HG02610 (cell line): Measurements from ENCODE around the gene EZH1.
A peak's percentile ranks its signal among the peaks of the same experiment; 100 is the strongest.

Experiments used
- ATAC-seq: cut with Tn5 transposase; IDR thresholded peaks from one replicate; pipeline ENCODE4 v1.9.1; 2021; ENCODE audit warnings: mild to moderate bottlenecking, moderate library complexity; ENCODE audit not compliant: unreplicated experiment

EZH1 gene

DNA sequence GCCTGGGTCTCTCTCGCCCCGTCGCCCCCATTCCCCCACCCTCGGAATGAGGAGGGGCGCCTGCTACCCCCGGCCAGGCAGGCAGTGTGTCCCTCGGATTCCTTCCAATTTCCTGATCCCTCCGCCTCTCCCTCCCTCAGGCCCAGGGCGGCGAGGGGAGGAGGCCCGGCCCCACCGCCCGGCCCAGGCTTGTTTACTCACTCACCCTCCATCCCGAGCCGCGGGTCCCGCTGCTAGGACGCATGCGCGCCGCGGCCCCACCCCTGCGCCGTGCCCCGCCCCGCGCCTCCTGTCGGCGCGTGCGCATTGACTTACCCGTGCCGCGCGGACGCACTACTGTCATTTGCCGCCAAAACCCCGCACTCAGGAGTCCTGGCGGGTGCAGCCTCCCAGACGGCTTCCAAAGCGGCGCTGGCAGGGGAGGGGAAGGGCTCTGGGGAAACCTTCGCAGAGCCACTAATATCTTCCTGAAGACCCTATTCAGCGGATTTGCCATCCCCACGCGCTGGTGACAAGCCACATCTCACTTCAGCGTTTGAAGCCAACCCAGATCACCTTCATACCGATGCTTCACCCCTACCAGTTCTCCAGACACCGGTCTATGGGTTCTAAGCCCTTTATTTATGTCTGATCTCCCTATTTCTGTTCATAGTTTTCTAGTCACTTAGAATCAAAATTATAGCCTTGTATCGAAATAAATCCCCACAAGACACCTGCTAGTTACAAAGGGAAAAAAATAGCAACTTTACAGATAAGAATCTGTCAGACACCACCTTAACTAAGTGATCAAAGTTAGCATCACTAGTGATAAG lies at the start of gene EZH1:
EZH1 (minus strand) TSS at position 235 of the 812 bp plus-strand sequence. CDS start 16,099 bp downstream, outside the sequence.
- peak; percentile 83 for ATAC-seq

GRCh38 chr17:42792545-42792944 lies 47.7 kb upstream of the EZH1 start:
- no peak for ATAC-seq

DNA sequence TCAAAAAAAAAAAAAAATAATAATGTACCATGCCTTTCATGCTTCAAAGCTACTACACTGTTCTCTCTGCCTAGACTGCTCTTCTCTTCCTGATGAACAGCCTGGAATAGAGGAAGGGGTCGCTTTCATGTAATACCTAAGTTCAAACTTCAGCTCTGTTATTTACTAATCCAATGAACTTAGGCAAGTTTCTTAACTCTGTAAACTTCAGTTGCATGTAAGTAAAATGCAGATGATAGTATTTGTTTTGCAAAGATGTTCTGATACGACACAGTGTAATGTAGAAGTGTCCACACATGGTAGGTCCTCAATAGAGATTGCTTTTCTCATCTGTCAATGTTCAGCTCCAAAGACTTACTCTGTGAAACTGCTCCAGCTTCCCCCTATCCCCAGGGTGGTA lies 47.1 kb upstream of the EZH1 start:
- no peak for ATAC-seq

DNA sequence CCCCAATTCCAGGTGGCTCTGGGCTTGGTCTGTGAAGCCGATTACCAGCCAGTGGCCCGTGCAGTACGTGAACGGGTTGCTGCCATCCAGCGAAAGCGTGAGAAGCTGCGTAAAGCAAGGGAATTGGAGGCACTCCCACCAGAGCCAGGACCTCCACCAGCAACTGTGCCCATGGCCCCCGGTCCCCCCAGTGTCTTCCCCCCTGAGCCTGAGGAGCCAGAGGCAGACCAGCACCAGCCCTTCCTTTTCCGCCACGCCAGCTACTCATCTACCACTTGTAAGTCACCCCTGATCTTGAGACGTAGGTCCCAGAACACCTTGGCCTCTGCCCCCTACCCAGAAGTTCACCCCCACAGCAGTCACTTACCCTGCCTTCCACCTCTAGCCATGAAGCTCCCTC lies 42.4 kb upstream of the EZH1 start:
- ATAC-seq: no peak

DNA sequence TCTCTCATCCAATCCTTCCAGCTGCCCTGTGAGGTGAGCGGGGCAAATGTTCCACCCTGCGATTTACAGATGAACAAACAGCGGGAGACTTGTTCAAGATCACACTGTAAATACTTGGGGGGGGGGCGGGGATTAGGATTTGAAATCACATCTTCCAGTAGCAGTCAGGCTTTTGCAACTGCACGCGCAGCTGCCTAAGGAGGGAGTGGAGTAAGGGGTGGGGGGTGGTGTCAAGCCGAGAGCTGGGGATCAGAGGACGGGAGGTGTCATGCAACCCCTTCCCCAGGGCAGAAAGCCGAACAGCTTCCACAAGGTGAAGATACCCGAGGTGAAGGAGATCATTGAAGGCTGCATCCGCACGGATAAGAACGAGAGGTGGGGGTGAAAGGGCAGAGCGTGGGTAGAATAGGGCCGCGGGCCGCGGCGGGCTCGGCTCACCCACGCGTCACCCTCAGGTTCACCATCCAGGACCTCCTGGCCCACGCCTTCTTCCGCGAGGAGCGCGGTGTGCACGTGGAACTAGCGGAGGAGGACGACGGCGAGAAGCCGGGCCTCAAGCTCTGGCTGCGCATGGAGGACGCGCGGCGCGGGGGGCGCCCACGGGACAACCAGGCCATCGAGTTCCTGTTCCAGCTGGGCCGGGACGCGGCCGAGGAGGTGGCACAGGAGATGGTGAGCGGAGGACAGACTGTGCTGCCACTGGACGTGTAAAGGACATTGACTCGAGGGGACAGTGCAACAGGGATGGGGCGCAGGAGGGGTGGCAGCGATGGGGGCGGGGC lies 40.2 kb upstream of the EZH1 start:
- ATAC-seq: no peak

DNA sequence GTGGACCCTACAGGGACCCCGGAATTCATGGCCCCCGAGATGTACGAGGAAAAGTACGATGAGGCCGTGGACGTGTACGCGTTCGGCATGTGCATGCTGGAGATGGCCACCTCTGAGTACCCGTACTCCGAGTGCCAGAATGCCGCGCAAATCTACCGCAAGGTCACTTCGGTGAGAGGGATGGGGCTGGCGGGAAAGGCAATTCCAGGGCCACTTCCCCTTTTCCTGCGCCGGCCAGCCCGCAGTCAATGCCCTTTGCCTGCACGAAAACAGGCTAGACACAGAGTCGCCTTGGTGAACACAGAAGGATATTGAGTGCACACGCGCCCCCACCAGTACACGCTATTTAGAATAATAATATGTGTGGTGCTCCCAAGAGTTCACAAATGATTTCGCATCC lies 39.6 kb upstream of the EZH1 start:
- ATAC-seq: no peak

GRCh38 chr17:42783791-42784138 lies 38.9 kb upstream of the EZH1 start:
- no peak for ATAC-seq

- ATAC-seq: no peak
These were observed 38.4 kb upstream of the EZH1 start for GRCh38 chr17:42783062-42783790.

DNA sequence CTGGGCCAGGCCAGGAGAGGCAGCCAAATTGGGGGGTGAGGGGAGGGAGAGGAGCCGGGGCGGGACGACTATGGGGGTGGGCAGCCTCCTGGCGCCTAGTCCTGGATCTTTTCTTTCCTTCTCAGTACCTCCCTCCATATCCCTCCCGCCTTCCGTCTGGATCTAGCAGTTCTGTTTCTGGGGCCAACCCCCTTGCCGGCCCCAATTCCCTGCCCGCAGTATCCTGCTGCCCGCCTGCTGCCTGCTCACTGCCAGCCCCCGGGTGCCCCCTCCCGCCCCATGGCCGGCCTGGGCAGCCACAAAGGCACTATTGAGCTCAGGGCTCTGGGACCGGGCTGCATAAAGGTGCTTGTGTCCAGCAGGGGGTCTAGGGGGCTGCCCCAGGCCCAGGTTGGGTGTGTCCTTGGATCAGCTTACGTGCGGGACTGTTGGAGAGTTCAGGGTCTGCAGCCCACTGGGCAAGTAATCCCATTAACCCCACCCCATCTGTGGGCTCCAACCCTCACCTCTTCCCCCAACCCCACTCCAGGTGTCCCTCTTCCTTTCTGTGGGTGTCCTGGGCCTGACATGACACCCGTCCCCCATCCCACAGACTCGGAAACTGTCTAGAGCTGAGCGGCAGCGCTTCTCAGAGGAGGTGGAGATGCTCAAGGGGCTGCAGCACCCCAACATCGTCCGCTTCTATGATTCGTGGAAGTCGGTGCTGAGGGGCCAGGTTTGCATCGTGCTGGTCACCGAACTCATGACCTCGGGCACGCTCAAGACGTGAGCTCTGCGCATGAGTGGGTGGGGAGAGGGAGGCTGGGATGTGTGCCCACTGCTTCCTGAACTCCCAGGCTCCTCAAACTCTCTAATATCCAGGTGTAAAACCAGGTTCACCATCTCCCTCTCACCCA lies 37.6 kb upstream of the EZH1 start:
- no peak for ATAC-seq

DNA sequence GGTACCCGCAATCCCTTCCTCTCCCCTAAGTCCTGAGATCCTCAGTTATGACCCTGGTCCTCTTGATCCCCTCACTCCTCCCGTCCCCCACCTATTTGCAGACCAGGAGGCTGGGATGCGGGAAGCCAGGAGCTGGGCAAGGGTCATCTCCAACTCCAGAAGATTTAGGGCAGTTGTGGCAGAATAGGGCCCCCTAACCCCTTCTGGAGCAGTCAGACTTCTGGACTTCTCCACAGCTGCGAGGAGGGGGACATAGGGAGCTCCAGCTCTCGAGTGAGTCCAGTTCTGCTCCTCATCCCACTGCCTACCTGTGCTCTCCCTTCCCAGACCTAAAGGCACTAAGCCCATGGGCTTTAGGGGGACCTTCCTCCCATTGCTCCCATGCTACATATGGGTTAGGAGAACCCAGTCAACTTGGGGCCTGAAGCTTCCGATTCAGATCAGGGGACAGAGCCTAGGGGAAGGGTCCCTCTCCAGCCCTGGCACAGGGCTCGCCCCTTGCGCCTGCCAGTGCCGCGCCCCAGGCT lies 36.9 kb upstream of the EZH1 start:
- no peak for ATAC-seq

DNA sequence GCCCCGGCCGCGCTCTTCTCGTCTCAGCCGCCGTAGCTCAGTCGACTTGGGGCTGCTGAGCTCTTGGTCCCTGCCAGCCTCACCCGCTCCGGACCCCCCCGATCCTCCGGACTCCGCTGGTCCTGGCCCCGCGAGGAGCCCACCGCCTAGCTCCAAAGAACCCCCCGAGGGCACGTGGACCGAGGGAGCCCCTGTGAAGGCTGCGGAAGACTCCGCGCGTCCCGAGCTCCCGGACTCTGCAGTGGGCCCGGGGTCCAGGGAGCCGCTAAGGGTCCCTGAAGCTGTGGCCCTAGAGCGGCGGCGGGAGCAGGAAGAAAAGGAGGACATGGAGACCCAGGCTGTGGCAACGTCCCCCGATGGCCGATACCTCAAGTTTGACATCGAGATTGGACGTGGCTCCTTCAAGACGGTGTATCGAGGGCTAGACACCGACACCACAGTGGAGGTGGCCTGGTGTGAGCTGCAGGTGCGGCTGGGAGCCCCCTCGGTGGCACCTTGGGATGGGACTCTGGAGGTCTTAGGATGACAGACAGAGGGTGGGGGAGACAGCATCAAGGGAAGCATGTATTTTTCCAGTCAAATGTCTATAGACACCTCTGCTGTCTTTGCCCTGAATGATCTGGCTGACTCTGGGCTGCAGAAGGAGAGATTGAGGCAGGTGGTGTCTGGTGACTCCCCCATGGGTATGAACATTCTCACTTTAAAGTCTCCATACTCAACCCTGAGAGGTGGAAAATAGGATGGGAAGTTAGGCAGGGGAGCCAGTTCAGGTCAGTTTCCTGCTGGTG lies 36.2 kb upstream of the EZH1 start:
- no peak for ATAC-seq

DNA sequence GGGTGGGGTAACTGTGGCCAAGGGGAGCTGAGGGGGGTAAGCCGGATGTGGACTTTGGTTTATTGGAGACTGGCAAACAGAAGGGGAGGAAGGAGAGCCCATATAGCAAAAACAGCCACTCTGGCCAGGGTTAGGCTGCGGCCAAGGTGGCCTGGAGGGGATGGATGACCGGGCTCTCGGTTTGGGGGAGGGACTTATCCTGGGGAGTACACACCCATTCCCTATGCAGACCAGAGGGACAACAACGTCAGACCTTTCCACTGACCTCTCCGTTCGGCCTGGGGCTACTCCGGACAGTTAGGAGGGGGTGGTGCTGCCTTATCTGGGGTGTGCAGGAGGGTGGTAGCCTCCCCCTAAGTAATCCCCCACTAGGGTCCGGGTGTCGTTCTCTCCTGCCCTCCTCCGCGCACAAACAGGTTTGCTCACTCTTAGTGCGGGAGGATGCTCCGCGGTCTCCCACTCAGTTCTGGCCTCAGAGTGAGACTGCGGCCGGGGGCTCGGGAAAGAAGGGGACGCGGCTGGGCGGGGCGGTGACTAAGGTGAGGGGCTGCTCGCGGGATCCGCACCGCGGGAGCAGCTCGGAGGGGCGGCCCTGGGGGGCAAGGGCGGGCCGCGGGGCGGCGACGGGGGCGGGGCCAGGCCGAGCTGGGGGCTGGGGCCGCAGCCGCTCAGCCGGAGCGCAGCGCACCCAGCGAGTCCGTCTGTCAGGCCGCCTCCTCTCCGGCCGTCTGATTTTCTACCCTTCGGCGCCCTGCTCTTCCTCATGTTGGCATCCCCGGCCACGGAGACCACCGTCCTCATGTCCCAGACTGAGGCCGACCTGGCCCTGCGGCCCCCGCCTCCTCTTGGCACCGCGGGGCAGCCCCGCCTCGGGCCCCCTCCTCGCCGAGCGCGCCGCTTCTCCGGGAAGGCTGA lies 35.4 kb upstream of the EZH1 start, which contains the start of gene WNK4:
WNK4 (plus strand) TSS at position 675 of the 915 bp plus-strand sequence; CDS start at position 764, 89 bp downstream.
- ATAC-seq: no peak

DNA sequence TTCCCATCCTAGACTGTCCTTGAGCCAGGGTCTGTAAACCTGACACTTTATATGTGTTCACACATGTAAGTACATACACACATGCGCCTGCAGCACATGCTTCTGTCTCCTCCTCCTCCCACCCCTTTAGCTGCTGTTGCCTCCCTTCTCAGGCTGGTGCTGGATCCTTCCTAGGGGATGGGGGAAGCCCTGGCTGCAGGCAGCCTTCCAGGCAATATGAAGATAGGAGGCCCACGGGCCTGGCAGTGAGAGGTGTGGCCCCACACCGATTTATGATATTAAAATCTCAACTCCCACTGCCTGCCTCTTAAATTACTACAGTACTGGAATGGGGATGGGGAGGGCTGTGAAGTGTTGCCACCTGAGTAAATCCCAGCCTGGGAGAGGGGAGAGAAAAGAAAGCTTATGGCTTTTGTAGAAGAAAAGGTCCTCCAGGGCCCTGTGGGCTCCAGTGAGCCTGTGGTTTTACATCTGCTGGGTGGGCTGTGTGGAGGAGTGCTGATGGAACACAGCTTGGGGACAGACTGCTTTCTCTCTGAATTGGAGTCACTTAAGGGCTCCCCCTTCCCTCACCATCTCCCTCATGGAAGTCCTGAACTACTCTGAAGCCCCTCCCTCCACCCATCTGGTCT lies 34.6 kb upstream of the EZH1 start:
- no peak for ATAC-seq

GRCh38 chr17:42778570-42778969 lies 33.7 kb upstream of the EZH1 start:
- no peak for ATAC-seq

DNA sequence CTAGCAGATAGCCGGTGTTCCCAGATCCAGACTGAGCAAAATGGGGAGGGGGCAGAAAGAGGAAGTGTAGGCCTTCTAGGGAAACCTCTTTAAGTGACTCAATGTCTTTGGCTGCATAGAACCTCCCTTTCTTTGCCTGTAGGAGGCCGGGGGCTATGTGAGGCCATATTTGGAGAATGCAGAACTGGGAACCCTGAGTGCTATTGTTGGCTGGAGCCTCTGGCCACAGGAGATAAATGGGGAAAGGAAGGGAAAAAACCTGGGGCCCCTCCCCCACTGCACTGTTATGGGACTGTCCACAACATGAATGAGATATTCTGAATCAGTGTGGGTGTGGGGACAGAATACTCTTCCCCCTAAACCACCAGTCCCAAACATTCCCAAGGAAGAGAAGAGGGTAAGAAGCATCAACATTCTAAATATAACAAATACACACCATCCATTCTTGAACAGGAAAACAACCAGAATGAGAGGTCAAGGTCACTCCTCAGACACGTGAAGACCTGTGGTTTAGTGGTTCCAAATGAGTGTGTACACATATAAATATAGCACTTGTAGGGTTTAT lies 30.8 kb upstream of the EZH1 start:
- ATAC-seq: no peak

GRCh38 chr17:42774066-42774745 lies 29.4 kb upstream of the EZH1 start:
- no peak for ATAC-seq
